Adrenal gland (tissue), 5 donors: ENCODE measurements around the gene UGT2B10.

ENCODE experiments used
- POLR2A ChIP-seq, 2 donors: fragments of 450-650 bp; IDR thresholded peaks; one replicate each; pipeline ENCODE4 v1.6.1; 2017; ENCODE audit warnings: antibody characterized with exemption in 2 of 2, mild to moderate bottlenecking in 2 of 2, moderate library complexity in 1 of 2
- TF ChIP-seq, protein P1 (sequence below), 6 experiments: fragments of 450-650 bp in 4 of 6; fragments of 200-600 bp in 2 of 6; sonication (generic) in 1 of 6; IDR thresholded peaks; 1 replicate in 5 of 6; 2 replicates in 1 of 6; pipeline versions ENCODE4 v1.5.1 to v1.8.0; 2016 to 2021; ENCODE audit warnings: antibody characterized with exemption in 6 of 6, mild to moderate bottlenecking in 2 of 6, moderate library complexity in 1 of 6
- donor health status: DM: no; HTN: no; CAD: no.

GRCh38 chr4:68877555-68877954 lies 61.8 kb downstream of the UGT2B10 start:
- TF ChIP-seq, protein P1, sequence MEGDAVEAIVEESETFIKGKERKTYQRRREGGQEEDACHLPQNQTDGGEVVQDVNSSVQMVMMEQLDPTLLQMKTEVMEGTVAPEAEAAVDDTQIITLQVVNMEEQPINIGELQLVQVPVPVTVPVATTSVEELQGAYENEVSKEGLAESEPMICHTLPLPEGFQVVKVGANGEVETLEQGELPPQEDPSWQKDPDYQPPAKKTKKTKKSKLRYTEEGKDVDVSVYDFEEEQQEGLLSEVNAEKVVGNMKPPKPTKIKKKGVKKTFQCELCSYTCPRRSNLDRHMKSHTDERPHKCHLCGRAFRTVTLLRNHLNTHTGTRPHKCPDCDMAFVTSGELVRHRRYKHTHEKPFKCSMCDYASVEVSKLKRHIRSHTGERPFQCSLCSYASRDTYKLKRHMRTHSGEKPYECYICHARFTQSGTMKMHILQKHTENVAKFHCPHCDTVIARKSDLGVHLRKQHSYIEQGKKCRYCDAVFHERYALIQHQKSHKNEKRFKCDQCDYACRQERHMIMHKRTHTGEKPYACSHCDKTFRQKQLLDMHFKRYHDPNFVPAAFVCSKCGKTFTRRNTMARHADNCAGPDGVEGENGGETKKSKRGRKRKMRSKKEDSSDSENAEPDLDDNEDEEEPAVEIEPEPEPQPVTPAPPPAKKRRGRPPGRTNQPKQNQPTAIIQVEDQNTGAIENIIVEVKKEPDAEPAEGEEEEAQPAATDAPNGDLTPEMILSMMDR (IDR thresholded peaks at IDR 0.05): no peak
- no peak for TF ChIP-seq POLR2A (IDR thresholded peaks at IDR 0.05)
